HEK293T (cell line): Measurements from ENCODE around the gene CHKA.

ENCODE experiments used
- CTCF ChIA-PET: fragments of 350-600 bp; formaldehyde crosslinking; extraction: SDS; loops from one replicate; lab custom pipeline; 2021; ENCODE audit warnings: antibody characterized with exemption, inconsistent platforms; lab: Yijun Ruan, JAX
- POLR2A ChIA-PET: fragments of 350-600 bp; formaldehyde crosslinking; extraction: SDS; loops from one replicate; lab custom pipeline; 2020; ENCODE audit warnings: antibody characterized with exemption, inconsistent platforms; lab: Yijun Ruan, JAX
- DNase-seq: peaks from one replicate; pipeline ENCODE4 v3.0.0; 2012; ENCODE audit warnings: mixed read lengths; ENCODE audit errors: extremely low spot score
- ARNT ChIP-seq: fragments of 450-650 bp; IDR thresholded peaks from 2 replicates; pipeline ENCODE4 v1.6.1; 2017; ENCODE audit warnings: mild to moderate bottlenecking
- BHLHE40 ChIP-seq: fragments of 450-650 bp; IDR thresholded peaks from 2 replicates; pipeline ENCODE4 v1.6.1; 2016; ENCODE audit warnings: mild to moderate bottlenecking, moderate library complexity, borderline replicate concordance
- CTBP1 ChIP-seq: fragments of 450-650 bp; IDR thresholded peaks from 2 replicates; pipeline ENCODE4 v1.6.1; 2016; ENCODE audit warnings: borderline replicate concordance
- ELF4 ChIP-seq: fragments of 450-650 bp; IDR thresholded peaks from 2 replicates; pipeline ENCODE4 v1.6.1; 2017; ENCODE audit warnings: antibody characterized with exemption
- FOXA1 ChIP-seq: fragments of 450-650 bp; IDR thresholded peaks from 2 replicates; pipeline ENCODE4 v1.6.1; 2016; ENCODE audit warnings: mild to moderate bottlenecking
- FOXK2 ChIP-seq: fragments of 450-650 bp; IDR thresholded peaks from 2 replicates; pipeline ENCODE4 v1.6.1; 2016; ENCODE audit warnings: mild to moderate bottlenecking
- FOXM1 ChIP-seq: fragments of 450-650 bp; IDR thresholded peaks from 2 replicates; pipeline ENCODE4 v1.6.1; 2017; ENCODE audit warnings: mild to moderate bottlenecking, borderline replicate concordance
- HDGF ChIP-seq: fragments of 450-650 bp; IDR thresholded peaks from 2 replicates; pipeline ENCODE4 v1.6.1; 2017; ENCODE audit warnings: antibody characterized with exemption, borderline replicate concordance
- L3MBTL2 ChIP-seq: fragments of 450-650 bp; conservative IDR thresholded peaks from 2 replicates; pipeline ENCODE4 v1.6.1; 2016; ENCODE audit warnings: mild to moderate bottlenecking
- LEF1 ChIP-seq: fragments of 450-650 bp; IDR thresholded peaks from 2 replicates; pipeline ENCODE4 v1.6.1; 2017; ENCODE audit warnings: mild to moderate bottlenecking, borderline replicate concordance
- NFRKB ChIP-seq: fragments of 450-650 bp; IDR thresholded peaks from 2 replicates; pipeline ENCODE4 v1.6.1; 2016; ENCODE audit warnings: mild to moderate bottlenecking, moderate library complexity
- SP1 ChIP-seq: fragments of 450-650 bp; IDR thresholded peaks from 2 replicates; pipeline ENCODE4 v1.6.1; 2017
- SUZ12 ChIP-seq: fragments of 450-650 bp; IDR thresholded peaks from 2 replicates; pipeline ENCODE4 v1.6.1; 2016; ENCODE audit warnings: mild to moderate bottlenecking
- TARDBP ChIP-seq: fragments of 450-650 bp; IDR thresholded peaks from 2 replicates; pipeline ENCODE4 v1.6.1; 2016
- ZNF384 ChIP-seq: fragments of 450-650 bp; IDR thresholded peaks from 2 replicates; pipeline ENCODE4 v1.6.1; 2016
- TF ChIP-seq, protein P1 (sequence below): fragments of 450-650 bp; IDR thresholded peaks from 2 replicates; pipeline ENCODE4 v1.6.1; 2016

Gene CHKA

DNA sequence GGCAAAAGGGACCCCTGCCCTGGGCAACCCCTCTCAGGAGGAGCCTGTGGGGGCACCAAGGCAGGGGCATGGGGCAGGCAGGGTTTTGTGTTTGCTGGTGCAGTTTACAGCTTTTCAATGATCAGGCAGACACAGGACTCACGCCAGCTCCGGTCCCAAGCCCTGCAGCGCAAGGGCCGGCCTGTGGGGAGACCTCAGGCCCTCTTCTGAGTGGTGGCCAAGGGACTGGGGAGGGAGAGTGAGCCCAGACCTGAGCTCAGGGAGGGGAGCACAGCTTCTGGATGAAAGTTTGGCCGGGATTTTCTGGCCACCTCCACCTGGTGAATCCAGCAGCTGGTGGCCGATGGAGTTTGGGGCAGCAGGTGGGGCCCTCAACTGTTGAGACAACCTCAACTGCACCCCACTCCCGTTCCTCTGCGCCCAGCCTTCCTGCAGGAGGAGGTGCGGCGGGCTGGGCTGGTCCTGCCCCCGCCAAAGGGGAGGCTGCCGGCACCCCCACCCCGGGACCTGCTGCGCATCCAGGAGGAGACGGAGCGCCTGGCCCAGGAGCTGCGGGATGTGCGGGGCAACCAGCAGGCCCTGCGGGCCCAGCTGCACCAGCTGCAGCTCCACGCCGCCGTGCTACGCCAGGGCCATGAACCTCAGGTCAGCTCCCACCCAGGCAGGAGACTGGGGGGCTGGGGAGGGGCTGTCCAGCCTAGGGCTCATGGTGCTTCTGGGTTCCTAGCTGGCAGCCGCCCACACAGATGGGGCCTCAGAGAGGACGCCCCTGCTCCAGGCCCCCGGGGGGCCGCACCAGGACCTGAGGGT is 78.8 kb downstream of the CHKA start:
- TF ChIP-seq FOXM1 = no peak
- no peak for TF ChIP-seq ARNT
- TF ChIP-seq LEF1 = no peak
- TF ChIP-seq ELF4 = no peak
- TF ChIP-seq NFRKB = no peak
- ChIA-PET POLR2A (interaction anchor here (1.2 to 5.9 kb wide), 2 partner anchors 10 to 11 kb away, joined by 5 to 43 read pairs; partner anchors contain the start of gene NDUFS8), CTCF (no interaction called here)
- DNase-seq = no peak

DNA sequence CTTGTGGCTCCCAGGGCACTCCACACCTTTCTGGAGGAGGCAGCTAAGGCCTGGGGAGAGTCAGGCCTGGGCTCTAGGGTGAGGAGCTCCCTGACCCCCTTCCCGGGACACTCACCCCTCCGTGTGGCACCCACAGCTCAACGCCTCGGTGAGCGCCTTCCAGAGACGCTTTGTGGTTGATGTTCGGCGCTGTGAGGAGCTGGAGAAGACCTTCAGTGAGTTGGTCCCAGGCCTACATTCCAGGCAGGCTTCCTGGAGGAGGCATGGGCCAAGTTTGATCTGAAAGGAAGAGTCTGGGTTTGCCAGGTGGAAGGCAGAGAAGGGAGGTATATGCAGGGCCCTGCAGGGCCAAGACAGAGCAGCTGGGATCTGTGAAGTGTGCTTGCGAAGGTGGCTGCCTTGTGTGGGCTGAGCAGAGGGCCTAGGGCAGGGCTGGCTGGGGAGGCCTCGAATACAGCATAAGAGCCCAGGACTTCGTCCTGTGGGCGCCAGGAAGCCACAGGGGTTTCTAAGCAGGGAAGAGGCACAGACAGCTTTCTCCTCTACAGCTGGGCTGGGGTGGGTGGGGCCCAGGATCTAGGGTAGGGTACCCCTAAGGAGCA is 79.5 kb downstream of the CHKA start:
- POLR2A ChIA-PET = interaction anchor here (5.9 kb wide), 1 partner anchor 11 kb away, joined by 43 read pairs; the partner anchor contains the start of gene NDUFS8
- DNase-seq = no peak
- TF ChIP-seq, protein P1, sequence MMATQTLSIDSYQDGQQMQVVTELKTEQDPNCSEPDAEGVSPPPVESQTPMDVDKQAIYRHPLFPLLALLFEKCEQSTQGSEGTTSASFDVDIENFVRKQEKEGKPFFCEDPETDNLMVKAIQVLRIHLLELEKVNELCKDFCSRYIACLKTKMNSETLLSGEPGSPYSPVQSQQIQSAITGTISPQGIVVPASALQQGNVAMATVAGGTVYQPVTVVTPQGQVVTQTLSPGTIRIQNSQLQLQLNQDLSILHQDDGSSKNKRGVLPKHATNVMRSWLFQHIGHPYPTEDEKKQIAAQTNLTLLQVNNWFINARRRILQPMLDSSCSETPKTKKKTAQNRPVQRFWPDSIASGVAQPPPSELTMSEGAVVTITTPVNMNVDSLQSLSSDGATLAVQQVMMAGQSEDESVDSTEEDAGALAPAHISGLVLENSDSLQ = no peak
- no peak for TF ChIP-seq ZNF384
- no peak for TF ChIP-seq SP1
- no peak for TF ChIP-seq BHLHE40
- no peak for TF ChIP-seq L3MBTL2
- no peak for TF ChIP-seq ARNT
- TF ChIP-seq FOXA1 = no peak
- no peak for TF ChIP-seq NFRKB
- no peak for TF ChIP-seq TARDBP
- no peak for TF ChIP-seq LEF1
- no peak for TF ChIP-seq HDGF
- TF ChIP-seq FOXK2 = no peak
- TF ChIP-seq FOXM1 = no peak
- TF ChIP-seq CTBP1 = no peak
- no peak for TF ChIP-seq ELF4
- TF ChIP-seq SUZ12 = no peak
- CTCF ChIA-PET = no interaction called here

DNA sequence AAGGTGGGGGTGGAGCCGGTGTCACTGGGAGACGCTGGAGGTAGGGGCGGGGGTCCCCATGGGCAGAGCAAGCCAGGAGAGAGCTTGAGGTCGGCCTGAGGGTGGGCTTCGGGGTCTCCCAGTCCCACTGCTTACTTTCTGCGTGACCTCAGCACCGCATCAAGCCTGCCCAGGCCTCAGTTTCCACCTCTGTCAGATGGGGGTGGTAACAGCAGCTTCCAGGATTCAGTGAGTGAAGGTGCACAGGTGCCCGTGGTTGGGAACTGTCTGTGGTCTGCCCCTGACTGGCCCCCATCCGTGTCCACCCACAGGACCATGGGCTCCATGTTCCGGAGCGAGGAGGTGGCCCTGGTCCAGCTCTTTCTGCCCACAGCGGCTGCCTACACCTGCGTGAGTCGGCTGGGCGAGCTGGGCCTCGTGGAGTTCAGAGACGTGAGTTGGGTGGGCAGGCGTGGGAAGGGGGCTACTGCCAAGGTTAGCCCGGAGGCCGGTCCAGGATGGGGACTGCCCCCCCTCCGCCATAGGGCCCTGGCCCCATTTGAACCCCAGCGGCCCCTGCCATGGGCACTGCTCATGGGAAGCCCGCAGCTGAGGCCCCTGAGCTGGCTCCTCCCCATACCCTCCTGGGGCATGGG is 80.1 kb downstream of the CHKA start:
- no peak for TF ChIP-seq TARDBP
- no peak for TF ChIP-seq LEF1
- no peak for TF ChIP-seq HDGF
- no peak for TF ChIP-seq NFRKB
- no peak for TF ChIP-seq FOXM1
- TF ChIP-seq L3MBTL2 = no peak
- TF ChIP-seq ZNF384 = no peak
- no peak for TF ChIP-seq SUZ12
- no peak for TF ChIP-seq FOXK2
- no peak for TF ChIP-seq SP1
- no peak for TF ChIP-seq BHLHE40
- TF ChIP-seq, protein P1 = no peak
- no peak for TF ChIP-seq FOXA1
- TF ChIP-seq CTBP1 = no peak
- TF ChIP-seq ELF4 = no peak
- TF ChIP-seq ARNT = no peak
- no peak for DNase-seq
- ChIA-PET POLR2A (interaction anchor here (5.9 kb wide), 1 partner anchor 10 kb away, joined by 43 read pairs; the partner anchor contains the start of gene NDUFS8), CTCF (no interaction called here)

DNA sequence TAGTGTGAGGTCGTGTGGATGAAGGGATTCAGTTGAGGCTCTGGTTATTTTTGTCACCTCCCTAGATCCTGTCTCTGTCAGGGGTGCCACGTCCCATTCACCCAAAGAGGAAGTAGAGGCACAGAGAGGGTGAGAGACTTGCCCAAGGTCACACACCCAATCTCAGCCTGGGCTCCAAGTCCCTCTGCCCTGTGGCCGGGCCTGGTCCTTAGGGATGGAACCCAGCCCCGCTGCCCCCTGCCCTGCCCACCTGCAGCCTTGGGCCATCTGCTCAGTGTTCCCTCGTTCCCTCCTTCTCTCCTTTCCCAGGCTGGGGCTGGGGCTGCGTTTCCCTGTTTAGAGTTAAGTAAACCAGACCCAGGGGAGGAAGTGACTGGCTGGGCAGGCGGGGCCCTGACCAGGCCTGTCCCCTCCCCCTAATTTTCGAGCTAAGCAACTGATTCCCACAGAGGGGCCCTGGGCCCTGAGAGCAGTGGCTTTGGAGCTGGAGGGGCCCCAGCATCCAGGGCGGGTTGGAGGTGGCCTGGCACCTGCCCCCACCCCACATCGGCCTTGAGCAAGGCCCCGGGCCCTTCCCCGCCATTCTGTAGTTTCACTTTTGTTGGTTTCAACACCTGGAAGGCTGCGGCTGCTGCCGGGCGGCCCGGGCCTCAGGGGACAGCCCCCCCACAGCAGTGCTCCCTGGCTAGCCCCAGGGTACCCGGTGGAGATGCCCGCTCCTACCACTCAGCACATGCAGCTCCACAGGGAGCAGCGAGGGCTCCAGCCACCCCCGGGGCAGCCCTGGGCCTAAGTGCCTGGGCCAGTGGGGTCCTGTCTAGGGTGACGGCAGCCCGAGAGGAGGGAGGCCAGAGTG is 80.9 kb downstream of the CHKA start:
- no peak for DNase-seq
- ChIA-PET POLR2A (interaction anchor here (5.9 kb wide), 1 partner anchor 9 kb away, joined by 43 read pairs; the partner anchor contains the start of gene NDUFS8), CTCF (interaction anchor here (0.6 kb wide), 1 partner anchor 77 kb away, joined by 3 read pairs; no protein-coding TSS in a partner anchor)
- no peak for TF ChIP-seq ELF4
- TF ChIP-seq, protein P1 = no peak
- no peak for TF ChIP-seq FOXK2
- no peak for TF ChIP-seq HDGF
- no peak for TF ChIP-seq ARNT
- no peak for TF ChIP-seq SUZ12
- no peak for TF ChIP-seq ZNF384
- TF ChIP-seq LEF1 = no peak
- TF ChIP-seq CTBP1 = no peak
- no peak for TF ChIP-seq TARDBP

DNA sequence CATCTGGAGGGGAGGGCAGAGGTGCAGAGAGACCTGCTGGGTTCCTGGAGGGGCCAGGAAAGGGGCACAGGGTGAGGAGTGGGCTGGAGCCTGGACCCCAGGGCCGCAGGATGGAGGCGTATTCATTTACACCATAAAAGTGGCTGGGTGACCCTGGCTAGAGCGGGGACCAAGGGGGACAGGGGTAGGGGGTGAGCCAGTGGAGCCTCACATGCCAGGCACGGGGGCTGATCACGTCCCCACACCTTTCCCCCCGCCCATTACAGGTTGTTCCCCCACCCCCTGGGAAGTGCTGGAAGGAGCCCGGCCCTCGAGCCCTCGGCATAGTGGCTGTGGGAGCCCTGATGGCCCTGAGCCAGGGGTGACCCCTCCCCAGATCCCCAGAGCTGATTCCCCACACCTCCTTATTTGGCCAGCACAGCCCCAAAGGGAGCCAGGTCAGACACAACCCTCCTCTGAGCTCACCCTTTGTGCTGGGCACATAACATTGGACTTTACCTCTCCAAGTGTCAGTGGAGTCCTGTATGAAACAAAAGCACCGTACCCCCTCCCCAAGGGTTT is 81.6 kb downstream of the CHKA start:
- ChIA-PET POLR2A (interaction anchor here (5.9 kb wide), 1 partner anchor 8 kb away, joined by 43 read pairs; the partner anchor contains the start of gene NDUFS8), CTCF (interaction anchor here (0.6 kb wide), 1 partner anchor 77 kb away, joined by 3 read pairs; no protein-coding TSS in a partner anchor)
- no peak for DNase-seq
- TF ChIP-seq FOXM1 (no peak), ELF4 (no peak), HDGF (no peak), LEF1 (no peak), ZNF384 (no peak), SUZ12 (no peak), SP1 (no peak), NFRKB (no peak)
- TF ChIP-seq, protein P1 = no peak
